Neuron (in vitro differentiated cells): Measurements from ENCODE around the gene FAM9C.
"Not testable (repeated sequence)": the region's sequence is repeated elsewhere in the genome, so short reads cannot be mapped to it uniquely, and the experiment has no call there.

Source experiments
- H2AFZ ChIP-seq: one replicate; pipeline ENCODE4 v1.6.1; 2013; ENCODE audit warnings: low read depth, mild to moderate bottlenecking, inconsistent platforms, low read length, moderate library complexity
- H3K27me3 ChIP-seq: one replicate; pipeline ENCODE4 v1.6.1; 2013; ENCODE audit warnings: low read length; ENCODE audit not compliant: insufficient read depth
- H3K36me3 ChIP-seq: one replicate; pipeline ENCODE4 v1.6.1; 2013; ENCODE audit warnings: low read length; ENCODE audit not compliant: insufficient read depth
- H3K4me1 ChIP-seq: one replicate; pipeline ENCODE4 v1.6.1; 2013; ENCODE audit warnings: low read length; ENCODE audit not compliant: insufficient read depth
- H3K4me3 ChIP-seq: 2 replicates; pipeline ENCODE4 v1.5.1; 2013; ENCODE audit warnings: mild to moderate bottlenecking, low read length, moderate library complexity
- H3K9me3 ChIP-seq: one replicate; pipeline ENCODE4 v1.6.1; 2013; ENCODE audit warnings: low read length

The FAM9C gene

DNA sequence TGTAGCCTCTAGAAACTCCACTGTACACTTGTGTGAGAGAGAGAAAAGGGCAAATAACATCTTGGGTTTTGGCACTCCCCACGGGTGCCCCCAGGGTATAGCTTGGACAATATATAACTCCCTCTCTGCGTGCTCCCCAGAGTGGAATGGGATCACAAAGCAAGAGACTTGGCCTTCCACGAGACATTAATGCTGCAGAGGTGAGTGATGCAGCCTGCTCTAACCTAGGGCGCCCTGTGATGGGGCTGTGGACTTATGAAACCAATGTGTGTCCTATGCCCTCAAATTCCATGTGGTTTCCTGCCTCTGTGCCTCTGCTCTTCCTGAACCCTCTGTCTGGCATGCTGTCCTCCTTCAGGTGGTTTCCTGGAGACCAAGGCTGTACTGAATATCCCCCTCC is 22.0 kb upstream of the FAM9C start:
- H2AFZ ChIP-seq = no peak overlapping the region
- H3K27me3 ChIP-seq = no peaks in the 10 kb centered on the region
- H3K4me3 ChIP-seq = no peak overlapping the region
- no peaks in the 10 kb centered on the region for H3K9me3 ChIP-seq
- H3K36me3 ChIP-seq = no peaks in the 10 kb centered on the region
- no peaks in the 10 kb centered on the region for H3K4me1 ChIP-seq

DNA sequence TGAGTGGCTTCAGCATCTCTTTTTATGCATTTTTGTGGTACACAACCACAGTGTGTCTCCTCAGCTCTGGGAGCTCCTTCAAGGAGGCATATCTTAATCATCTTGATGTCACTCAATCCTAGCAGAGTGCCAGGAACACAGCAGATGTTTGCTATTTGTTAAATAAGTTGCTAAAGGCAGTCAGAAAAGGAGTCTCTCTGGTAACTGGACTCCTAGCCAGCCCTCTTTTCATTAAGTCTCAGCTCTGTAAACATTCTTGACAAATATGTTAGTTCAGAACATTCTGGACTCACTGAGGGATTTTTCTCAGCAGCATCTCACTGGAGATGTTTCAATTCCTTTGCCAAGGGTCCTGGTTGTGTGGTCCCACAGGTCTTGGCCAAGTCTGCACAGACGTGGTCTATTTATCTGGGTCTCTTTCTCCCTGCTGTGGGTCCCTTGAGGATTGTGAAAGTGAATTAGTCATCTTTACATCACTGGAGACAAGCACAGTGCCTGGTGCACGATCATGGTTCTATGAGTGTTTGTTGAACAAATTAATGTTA is 20.3 kb upstream of the FAM9C start:
- H3K4me3 ChIP-seq = no peak overlapping the region
- H3K9me3 ChIP-seq = no peaks in the 10 kb centered on the region
- no peaks in the 10 kb centered on the region for H3K36me3 ChIP-seq
- H2AFZ ChIP-seq = no peak overlapping the region
- H3K4me1 ChIP-seq = peaks cover 2% of the 10 kb centered on the region
- H3K27me3 ChIP-seq = no peaks in the 10 kb centered on the region

DNA sequence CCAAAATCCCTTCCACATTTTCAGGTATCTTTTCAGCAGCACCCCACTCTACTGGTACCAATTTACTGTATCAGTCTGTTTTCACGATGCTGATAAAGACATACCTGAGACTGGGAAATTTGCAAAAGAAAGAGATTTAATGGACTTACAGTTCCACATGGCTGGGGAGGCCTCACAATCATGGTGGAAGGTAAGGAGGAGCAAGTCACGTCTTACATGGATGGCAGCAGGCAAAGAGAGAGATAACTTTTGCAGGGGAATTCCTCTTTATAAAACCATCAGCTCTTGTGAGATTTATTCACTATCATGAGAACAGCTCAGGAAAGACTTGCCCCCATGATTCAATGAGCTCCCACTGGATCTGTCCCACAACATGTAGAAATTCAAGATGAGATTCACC is 18.7 kb upstream of the FAM9C start:
- not testable (repeated sequence) for H3K9me3 ChIP-seq, H3K4me1 ChIP-seq, H2AFZ ChIP-seq, H3K4me3 ChIP-seq, H3K27me3 ChIP-seq, H3K36me3 ChIP-seq

DNA sequence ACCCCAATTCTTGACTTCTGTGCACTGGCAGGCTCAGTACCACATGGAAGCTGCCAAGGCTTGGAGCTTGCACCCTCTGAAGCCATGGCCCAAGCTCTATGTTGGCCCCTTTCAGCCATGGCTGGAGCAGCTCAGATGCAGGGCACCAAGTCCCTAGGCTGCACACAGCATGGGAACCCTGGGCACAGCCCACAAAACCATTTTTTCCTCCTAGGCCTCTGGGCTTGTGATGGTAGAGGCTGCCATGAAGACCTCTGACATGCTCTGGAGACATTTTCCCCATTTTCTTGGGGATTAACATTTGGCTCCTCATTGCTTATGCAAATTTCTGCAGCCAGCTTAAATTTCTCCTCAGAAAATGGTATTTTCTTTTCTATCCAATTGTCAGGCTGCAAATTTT is 17.9 kb upstream of the FAM9C start:
- not testable (repeated sequence) for H3K27me3 ChIP-seq, H3K36me3 ChIP-seq, H3K4me1 ChIP-seq, H2AFZ ChIP-seq, H3K4me3 ChIP-seq, H3K9me3 ChIP-seq

DNA sequence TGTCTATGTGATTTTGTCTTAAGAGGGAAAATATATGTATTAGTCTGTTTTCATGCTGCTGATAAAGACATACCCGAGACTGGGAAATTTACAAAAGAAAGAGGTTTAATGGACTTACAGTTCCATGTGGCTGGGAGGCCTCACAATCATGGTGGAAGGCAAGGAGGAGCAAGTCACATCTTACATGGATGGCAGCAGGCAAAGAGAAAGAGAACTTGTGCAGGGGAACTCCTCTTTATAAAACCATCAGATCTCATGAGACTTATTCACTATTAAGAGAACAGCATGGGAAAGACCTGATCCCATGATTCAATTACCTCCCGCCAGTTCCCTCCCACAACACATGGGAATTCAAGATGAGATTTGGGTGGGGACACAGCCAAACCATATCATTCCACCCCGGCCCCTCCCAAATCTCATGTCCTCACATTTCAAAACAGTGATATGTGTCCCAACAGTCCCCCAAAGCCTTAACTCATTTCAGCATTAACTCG is 16.8 kb upstream of the FAM9C start:
- not testable (repeated sequence) for H3K36me3 ChIP-seq, H3K27me3 ChIP-seq, H3K4me1 ChIP-seq, H3K9me3 ChIP-seq, H2AFZ ChIP-seq, H3K4me3 ChIP-seq

DNA sequence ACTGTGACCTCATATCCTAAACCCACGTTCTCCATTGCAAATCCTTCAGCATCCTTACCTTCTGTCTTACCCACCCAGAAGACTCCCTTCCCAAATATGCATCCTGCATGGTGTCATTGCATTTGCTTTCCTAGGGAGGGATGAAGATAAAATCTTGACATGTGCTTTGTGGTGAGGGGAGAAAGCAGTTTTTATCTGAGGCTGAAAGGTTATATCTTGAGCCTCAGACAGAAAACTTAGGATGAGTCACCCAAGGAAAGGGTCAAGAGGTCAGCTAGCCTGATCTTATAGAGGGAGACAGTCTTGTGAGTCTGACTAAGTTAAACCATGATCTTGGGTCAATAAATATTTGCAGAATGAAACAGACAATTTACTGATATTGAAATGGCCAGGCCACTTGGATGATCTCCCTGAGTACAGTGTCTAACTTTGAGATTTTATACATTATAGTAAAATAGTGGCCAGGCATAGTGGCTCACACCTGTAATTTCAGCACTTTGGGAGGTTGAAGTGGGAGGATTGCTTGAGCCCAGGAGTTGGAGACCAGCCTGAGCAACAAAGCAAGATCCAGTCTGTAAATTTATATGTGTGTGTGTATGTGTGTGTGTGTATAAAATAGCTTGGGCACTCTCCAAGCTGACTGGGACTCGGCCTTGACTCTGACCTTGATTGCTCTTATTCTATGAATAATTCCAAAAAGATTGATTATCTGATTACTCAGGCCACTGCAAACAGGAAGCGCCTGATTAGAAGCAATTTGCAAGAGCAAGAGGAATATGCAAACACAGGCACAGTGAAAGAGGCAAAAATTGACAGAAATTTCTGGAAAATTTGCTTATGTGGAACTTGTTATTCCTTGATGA is 15.4 kb upstream of the FAM9C start:
- Histone ChIP-seq H3K9me3 (no peaks in the 10 kb centered on the region), H3K27me3 (no peaks in the 10 kb centered on the region), H2AFZ (no peak overlapping the region), H3K4me1 (peaks cover 9% of the 10 kb centered on the region), H3K4me3 (no peak overlapping the region), H3K36me3 (no peaks in the 10 kb centered on the region)

DNA sequence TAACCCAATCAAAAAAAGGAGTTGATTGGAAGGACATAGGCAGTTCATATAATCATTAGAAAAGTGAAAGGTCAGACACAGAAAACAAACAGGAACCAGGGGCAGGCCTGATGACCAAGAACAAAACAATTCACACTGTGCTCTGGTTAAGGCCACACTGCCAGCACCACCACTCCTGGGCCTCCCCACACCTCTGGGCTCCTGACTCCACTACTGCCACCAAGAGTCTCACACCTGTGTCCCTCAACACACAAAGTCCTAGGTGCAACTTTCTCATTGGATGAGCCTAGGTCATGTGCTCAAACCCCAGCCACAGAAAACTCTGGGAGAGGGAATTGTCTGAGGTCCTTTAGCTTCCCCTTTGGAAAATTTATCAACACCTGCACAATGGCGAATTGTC is 11.1 kb upstream of the FAM9C start:
- Histone ChIP-seq H3K9me3 (peaks cover 2% of the 10 kb centered on the region), H2AFZ (no peak overlapping the region), H3K36me3 (no peaks in the 10 kb centered on the region), H3K4me1 (peaks cover 9% of the 10 kb centered on the region), H3K27me3 (no peaks in the 10 kb centered on the region), H3K4me3 (no peak overlapping the region)

DNA sequence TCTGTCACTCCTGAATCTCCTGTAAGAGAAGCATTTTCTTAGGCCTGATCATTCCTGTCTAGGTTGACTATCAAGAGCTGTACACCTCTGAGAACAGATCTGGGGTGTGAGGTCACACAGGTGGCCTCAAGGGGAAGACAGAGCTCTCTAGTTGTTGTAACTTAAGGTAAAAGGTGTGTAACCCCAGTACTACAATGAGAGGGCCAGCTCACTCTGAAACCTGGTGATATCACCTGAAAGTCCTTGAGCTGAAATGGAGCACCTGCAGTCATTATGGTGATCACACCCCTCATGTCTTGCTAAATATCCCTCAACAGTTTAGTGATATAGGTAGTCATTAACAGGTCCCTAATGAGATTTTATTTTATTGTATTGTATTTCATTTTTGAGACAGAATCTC is 8.8 kb upstream of the FAM9C start:
- Histone ChIP-seq H3K27me3 (no peaks in the 10 kb centered on the region), H3K4me3 (no peak overlapping the region), H3K9me3 (peaks cover 2% of the 10 kb centered on the region), H2AFZ (no peak overlapping the region), H3K36me3 (no peaks in the 10 kb centered on the region), H3K4me1 (no peaks in the 10 kb centered on the region)

DNA sequence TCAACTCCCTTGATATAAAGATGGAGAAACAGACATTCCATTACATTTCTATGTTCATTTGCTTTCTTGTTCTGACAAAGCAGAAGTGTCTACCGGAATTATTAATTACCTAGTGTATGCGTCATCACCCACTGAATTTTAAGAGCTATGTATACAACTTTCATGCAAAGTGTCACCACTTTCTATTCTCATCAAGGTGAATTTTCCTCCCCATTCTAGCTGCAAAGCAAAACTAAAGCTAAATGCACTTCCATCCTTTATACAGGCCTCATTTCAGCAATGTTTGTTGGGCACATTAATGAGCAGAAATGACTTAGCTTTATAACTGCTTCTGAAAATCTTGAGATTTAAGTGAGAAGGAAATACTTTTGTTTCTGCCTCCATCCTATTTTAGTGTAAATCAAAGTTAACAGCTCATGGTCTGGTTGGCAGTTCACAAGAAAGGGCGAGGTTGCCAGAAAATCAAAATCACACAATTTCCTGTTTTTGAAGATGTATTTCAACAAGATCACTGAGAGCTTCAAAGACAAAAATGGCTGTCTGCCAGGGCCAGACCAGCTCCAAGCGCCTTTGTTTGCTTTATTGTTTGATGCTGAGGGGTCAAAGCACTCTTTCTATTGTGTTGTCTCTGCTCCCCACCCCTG is 7.2 kb upstream of the FAM9C start:
- Histone ChIP-seq H3K27me3 (no peaks in the 10 kb centered on the region), H3K36me3 (no peaks in the 10 kb centered on the region), H3K4me1 (no peaks in the 10 kb centered on the region), H3K9me3 (peaks cover 2% of the 10 kb centered on the region), H3K4me3 (no peak overlapping the region), H2AFZ (no peak overlapping the region)

DNA sequence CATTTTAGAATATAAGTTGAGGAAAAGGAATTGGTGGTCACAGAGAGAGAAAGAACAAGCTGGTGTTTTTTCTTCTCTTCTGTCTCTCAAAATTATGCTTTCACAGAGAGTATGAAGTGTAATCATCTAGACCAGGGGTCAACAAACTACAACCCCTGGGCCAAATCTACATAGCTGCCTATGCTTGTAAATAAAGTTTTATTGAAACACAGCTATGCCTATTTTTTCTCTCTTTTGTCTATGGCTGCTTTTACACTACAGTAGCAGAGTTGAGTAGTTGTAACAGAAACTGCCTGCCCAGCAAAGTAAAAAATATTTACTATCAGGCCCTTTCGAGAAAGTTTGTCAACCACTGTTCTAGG is 6.7 kb upstream of the FAM9C start:
- H3K9me3 ChIP-seq = peaks cover 2% of the 10 kb centered on the region
- no peaks in the 10 kb centered on the region for H3K36me3 ChIP-seq
- H3K4me1 ChIP-seq = peaks cover 3% of the 10 kb centered on the region
- no peaks in the 10 kb centered on the region for H3K27me3 ChIP-seq
- no peak overlapping the region for H2AFZ ChIP-seq
- no peak overlapping the region for H3K4me3 ChIP-seq

DNA sequence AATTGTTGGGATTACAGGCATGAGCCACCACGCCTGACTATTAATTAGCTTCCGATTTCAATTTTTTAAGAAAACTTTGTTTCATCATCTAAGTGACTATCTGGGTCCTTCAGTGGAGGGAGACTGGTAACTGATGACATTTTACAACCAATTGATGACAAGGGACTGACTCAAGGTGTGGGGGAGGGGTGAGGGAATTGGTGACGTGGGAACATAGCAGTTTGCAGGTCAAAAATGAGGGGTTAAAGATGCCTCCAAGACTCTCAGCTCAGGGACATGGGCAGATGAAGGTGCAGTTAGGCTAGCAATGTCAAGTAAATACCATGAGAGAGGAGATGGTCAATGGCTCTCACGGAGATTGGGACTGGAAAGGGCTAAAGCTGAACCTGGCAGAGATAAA is 5.7 kb upstream of the FAM9C start:
- no peak overlapping the region for H2AFZ ChIP-seq
- H3K27me3 ChIP-seq = no peaks in the 10 kb centered on the region
- H3K4me1 ChIP-seq = peaks cover 5% of the 10 kb centered on the region
- no peaks in the 10 kb centered on the region for H3K36me3 ChIP-seq
- H3K9me3 ChIP-seq = peaks cover 2% of the 10 kb centered on the region
- no peak overlapping the region for H3K4me3 ChIP-seq

DNA sequence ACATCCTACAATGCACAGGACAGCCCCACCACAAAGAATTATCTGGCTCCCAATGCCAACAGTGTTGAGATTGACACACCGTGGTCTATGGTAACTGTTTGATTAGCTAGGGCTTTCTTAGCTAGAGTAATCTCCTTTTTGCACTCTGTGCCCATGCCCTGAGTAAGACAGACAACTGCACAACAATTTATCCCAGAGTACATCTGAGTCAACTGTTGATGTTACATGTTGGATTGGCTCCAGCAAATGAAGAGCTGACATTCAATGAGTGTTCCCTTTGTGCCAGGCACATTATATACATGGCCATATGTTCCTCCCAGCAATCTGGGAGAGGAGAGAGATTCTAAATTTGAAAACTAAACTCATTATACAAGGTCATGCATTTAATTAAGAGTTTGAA is 3.9 kb upstream of the FAM9C start:
- no peaks in the 10 kb centered on the region for H3K36me3 ChIP-seq
- H3K9me3 ChIP-seq = peaks cover 2% of the 10 kb centered on the region
- H3K4me1 ChIP-seq = peaks cover 5% of the 10 kb centered on the region
- no peak overlapping the region for H2AFZ ChIP-seq
- no peaks in the 10 kb centered on the region for H3K27me3 ChIP-seq
- H3K4me3 ChIP-seq = no peak overlapping the region

DNA sequence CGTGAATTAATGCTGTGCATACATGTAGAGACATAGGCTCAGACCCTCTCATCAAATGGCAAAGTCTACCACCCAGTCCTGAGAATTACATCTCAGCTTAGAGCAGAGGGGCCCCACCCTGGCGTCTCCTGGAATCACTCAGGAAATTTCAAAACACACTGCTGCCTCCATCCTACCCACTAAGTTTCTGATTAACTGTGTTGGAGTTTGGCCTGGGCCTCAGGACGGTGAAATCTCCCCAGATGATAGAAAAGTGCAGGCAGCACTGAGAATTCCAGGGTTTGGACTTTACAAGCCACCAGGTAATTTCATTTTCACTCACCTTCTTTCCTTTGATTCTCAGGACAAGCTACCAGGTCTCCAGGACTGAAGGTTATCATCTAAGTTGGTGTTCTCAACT is 3.3 kb upstream of the FAM9C start:
- H2AFZ ChIP-seq = no peak overlapping the region

More for the DNA sequence above, 3.3 kb upstream of the FAM9C start:
- H3K36me3 ChIP-seq = no peaks in the 10 kb centered on the region
- peaks cover 5% of the 10 kb centered on the region for H3K4me1 ChIP-seq
- H3K9me3 ChIP-seq = no peaks in the 10 kb centered on the region
- H3K4me3 ChIP-seq = no peak overlapping the region
- no peaks in the 10 kb centered on the region for H3K27me3 ChIP-seq
